SH-SY5Y (cell line): ENCODE measurements around the gene KLHL42.

Experiments
- GATA2 ChIP-seq: IDR thresholded peaks from 2 replicates; pipeline ENCODE4 v1.6.1; 2011; ENCODE audit warnings: mild to moderate bottlenecking, low read depth, low read length
- GATA3 ChIP-seq: IDR thresholded peaks from 2 replicates; pipeline ENCODE4 v1.6.1; 2011; ENCODE audit warnings: low read depth, mild to moderate bottlenecking, low read length, moderate library complexity

GRCh38 chr12:27801630-27802029 is 21.6 kb downstream of the KLHL42 start:
- TF ChIP-seq GATA2 (no peak), GATA3 (no peak)
